ENCODE data around the gene RHOBTB1.

The RHOBTB1 gene

GRCh38 chr10:60905580-60905979 lies 38.4 kb downstream of the RHOBTB1 start:
- DNase-seq: no peak

- DNase-seq: no peak
Observed at GRCh38 chr10:60903096-60903495, 40.9 kb downstream of the RHOBTB1 start.

GRCh38 chr10:60901561-60902235 lies 42.3 kb downstream of the RHOBTB1 start:
- no peak for DNase-seq

- DNase-seq: no peak
Observed at GRCh38 chr10:60899266-60899665, 44.7 kb downstream of the RHOBTB1 start.

GRCh38 chr10:60898321-60898720 lies 45.7 kb downstream of the RHOBTB1 start:
- DNase-seq: no peak

GRCh38 chr10:60896810-60897209 lies 47.2 kb downstream of the RHOBTB1 start:
- DNase-seq: no peak

- DNase-seq: no peak
Observed at GRCh38 chr10:60896033-60896432, 48.0 kb downstream of the RHOBTB1 start.

- no peak for DNase-seq
Observed at GRCh38 chr10:60894786-60895185, 49.2 kb downstream of the RHOBTB1 start.

- no peak for DNase-seq
Observed at GRCh38 chr10:60893231-60893630, 50.8 kb downstream of the RHOBTB1 start.

- no peak for DNase-seq
Observed at GRCh38 chr10:60892571-60892970, 51.4 kb downstream of the RHOBTB1 start.

GRCh38 chr10:60890811-60891210 lies 53.2 kb downstream of the RHOBTB1 start:
- DNase-seq: no peak

GRCh38 chr10:60883187-60883586 lies 60.8 kb downstream of the RHOBTB1 start:
- no peak for DNase-seq

GRCh38 chr10:60878224-60878623 lies 65.8 kb downstream of the RHOBTB1 start:
- DNase-seq: no peak

- no peak for DNase-seq
Observed at GRCh38 chr10:60877777-60878120, 66.2 kb downstream of the RHOBTB1 start.

GRCh38 chr10:60877061-60877776 lies 66.8 kb downstream of the RHOBTB1 start:
- no peak for DNase-seq

GRCh38 chr10:60873758-60874157 lies 70.2 kb downstream of the RHOBTB1 start:
- no peak for DNase-seq

GRCh38 chr10:60872451-60872850 lies 71.5 kb downstream of the RHOBTB1 start:
- no peak for DNase-seq

GRCh38 chr10:60871215-60871614 lies 72.8 kb downstream of the RHOBTB1 start:
- no peak for DNase-seq

- DNase-seq: no peak
Observed at GRCh38 chr10:60870803-60871202, 73.2 kb downstream of the RHOBTB1 start.

- DNase-seq: no peak
Observed at GRCh38 chr10:60870416-60870728, 73.6 kb downstream of the RHOBTB1 start.

GRCh38 chr10:60869652-60870415 lies 74.2 kb downstream of the RHOBTB1 start:
- no peak for DNase-seq

- no peak for DNase-seq
Observed at GRCh38 chr10:60868946-60869345, 75.0 kb downstream of the RHOBTB1 start.

- no peak for DNase-seq
Observed at GRCh38 chr10:60865198-60865783, 78.7 kb downstream of the RHOBTB1 start.

GRCh38 chr10:60863796-60864195 lies 80.2 kb downstream of the RHOBTB1 start:
- no peak for DNase-seq

Measured in right forelimb (tissue), 1 donor.